Bronchus fibroblast of lung (primary cell): ENCODE data around the gene DCAF6. TPM values are rescaled to one million over a fixed set of nuclear protein-coding genes. Genes with fewer than 3 reads are reported as not detected.

Experiments
- total RNA-seq: library from RNA; depleted of rRNA; stranded (reverse); fragments of >200 nt; gene quantifications from 2 replicates; pipeline ENCODE4 v1.2.3, GENCODE V29; 2015

DCAF6 gene
- total RNA-seq = 28.5 and 30.3 TPM in 2 replicates

DNA sequence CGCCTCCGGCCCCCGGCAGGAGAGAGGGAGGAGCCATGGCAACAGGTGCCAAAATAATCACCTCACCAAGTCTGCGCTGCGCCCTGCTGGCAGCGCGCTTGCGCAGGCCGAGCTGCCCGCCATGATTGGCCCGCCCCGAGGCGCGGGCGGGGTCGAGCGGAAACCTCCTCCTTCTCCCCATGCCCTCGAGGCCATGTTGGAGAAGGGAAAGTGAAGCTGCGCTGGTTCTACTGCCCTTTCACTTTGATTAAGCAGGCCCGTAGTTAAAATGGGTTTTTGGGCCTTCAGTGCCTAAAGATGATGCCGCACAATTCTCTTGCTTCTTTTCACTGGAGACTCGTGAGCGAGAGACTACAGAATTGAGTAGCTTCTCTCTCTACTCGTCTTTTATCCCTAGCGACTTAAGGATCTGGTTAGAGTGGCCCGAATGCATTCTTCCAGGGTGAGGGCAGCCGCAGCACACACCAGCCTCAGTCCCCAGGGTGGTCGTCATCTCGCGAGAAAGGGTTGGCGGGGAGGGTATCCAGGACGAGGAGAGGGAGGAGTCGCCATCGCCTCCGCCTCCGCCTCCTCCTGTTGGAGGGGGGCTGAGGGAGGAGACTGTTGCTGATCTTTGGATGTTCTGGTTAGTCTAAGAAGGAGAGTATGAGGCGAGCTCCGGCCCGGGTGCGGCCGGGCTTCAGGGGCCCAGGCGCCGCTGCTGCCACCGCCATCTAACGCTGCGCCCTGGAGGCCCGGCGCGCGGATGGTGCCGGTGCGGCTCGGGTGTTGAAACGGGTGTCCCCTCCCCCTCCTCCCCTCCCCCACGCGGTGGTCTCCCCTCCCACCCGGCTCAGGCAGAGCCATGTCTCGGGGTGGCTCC is at the start of gene DCAF6:
TSS of gene DCAF6 (plus strand) at position 616 of the 862 bp plus-strand sequence. CDS start at position 845, 229 bp downstream.

GRCh38 chr1:167913895-167914496 is 22.5 kb upstream of the DCAF6 start, which contains the start of gene ADCY10:
TSS of gene ADCY10 (minus strand) at chr1:167914134. CDS start at chr1:167905140, 8,994 bp downstream.

DNA sequence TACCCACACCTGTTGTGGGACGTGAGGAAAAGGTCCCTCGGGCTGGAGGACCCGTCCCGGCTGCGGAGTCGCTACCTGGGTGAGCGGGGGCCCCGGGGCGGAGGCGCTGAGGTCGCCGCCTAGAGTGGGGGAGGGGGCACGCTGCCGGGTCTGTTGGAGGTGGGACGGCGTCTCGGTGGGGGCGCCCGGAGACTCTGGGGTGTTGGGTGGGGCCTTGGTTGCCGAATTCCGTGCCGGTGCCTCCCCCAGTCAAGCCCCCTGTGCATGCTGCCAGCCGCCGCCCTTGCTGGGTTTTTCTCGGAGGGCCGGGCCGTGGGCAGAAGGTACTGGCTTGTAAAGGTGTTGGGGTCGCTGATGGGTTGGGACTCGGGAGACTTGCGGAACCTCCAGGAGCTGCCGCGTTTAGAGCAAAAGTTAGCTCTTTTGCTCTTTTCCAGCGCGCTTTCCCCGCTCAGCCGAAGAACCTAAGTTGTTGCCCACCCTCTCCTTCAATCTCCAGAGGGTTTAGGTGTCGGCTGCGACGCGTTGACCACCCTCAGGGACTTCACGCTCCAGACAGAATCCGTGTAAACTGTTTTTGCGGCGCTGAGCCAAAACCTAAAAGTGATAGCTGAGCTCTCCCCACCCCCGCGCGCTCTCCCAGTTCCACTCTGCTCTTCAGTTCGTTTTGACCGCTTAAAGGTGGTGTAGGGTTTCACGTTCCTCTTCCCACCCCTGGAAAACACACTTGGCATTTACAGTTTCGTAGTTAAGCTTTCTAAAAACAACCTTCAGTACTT is 636 bp downstream of the DCAF6 start, which contains the start of gene MPC2:
TSS of gene MPC2 (minus strand) at position 143 of the 779 bp plus-strand sequence. CDS start 1,231 bp downstream, outside the sequence.

Other genes starting within 250 kb of the DCAF6 start
- 38.1 and 42.2 TPM in 2 replicates for gene MPZL1, start 214.7 kb upstream of the DCAF6 start, total RNA-seq
- not detected in 2 replicates for gene ADCY10, start 22.5 kb upstream of the DCAF6 start, total RNA-seq
- 34.8 and 42.4 TPM in 2 replicates for gene MPC2, start 389 bp downstream of the DCAF6 start, total RNA-seq
- gene GPR161, start 200.2 kb downstream of the DCAF6 start, total RNA-seq = 8.9 and 11.1 TPM in 2 replicates
- gene TIPRL, start 242.3 kb downstream of the DCAF6 start, total RNA-seq = 19.5 and 22.2 TPM in 2 replicates